Activated CD4-positive, alpha-beta memory T cell treated with anti-CD3 and anti-CD28 coated beads, Interleukin-2, amount 10 ng/mL, durations not matched to agents 7 days and 5 days (primary cell): ENCODE measurements around the gene RP9. TPM values are rescaled to one million over a fixed set of nuclear protein-coding genes. Genes with fewer than 3 reads are reported as not detected.
"Not testable (repeated sequence)": the region's sequence is repeated elsewhere in the genome, so short reads cannot be mapped to it uniquely, and the experiment has no call there.

Source experiments
- CTCF ChIA-PET: fragments of 350-600 bp; sonication (Branson Sonifier 250); formaldehyde crosslinking; loops from one replicate; lab custom pipeline; 2021; ENCODE audit warnings: antibody characterized with exemption, inconsistent platforms; lab: Charles Lee
- POLR2A ChIA-PET: fragments of 350-600 bp; sonication (Branson Sonifier 250); formaldehyde crosslinking; loops from one replicate; lab custom pipeline; 2021; ENCODE audit warnings: antibody characterized with exemption; lab: Charles Lee
- DNase-seq: peaks from one replicate; pipeline ENCODE4 v3.0.0-alpha.2; 2020
- H3K27ac Mint-ChIP-seq: one replicate; pipeline ENCODE4 v1.8.0; 2021; ENCODE audit warnings: mild to moderate bottlenecking, mixed read lengths
- H3K27me3 Mint-ChIP-seq: one replicate; pipeline ENCODE4 v1.8.0; 2021; ENCODE audit warnings: mixed read lengths
- H3K36me3 Mint-ChIP-seq: one replicate; pipeline ENCODE4 v1.8.0; 2021; ENCODE audit warnings: low read depth, mixed read lengths
- H3K4me1 Mint-ChIP-seq: one replicate; pipeline ENCODE4 v1.8.0; 2021; ENCODE audit warnings: mixed read lengths
- H3K4me3 Mint-ChIP-seq: one replicate; pipeline ENCODE4 v1.8.0; 2021; ENCODE audit warnings: mild to moderate bottlenecking, mixed read lengths
- H3K9me3 Mint-ChIP-seq: one replicate; pipeline ENCODE4 v1.8.0; 2021; ENCODE audit warnings: mixed read lengths
- total RNA-seq, 2 experiments: library from RNA; stranded (reverse); gene quantifications; one replicate each; pipeline ENCODE4 v1.2.3, GENCODE V29; 2021

Gene RP9
- total RNA-seq, 2 experiments from 2014 or later = 9.7 to 11.5 TPM

GRCh38 chr7:33099154-33099940, 9.9 kb downstream of the RP9 start:
- Mint-ChIP-seq H3K4me1 (peaks cover 3% of the 10 kb centered on the region), H3K27ac (no peak overlapping the region), H3K36me3 (peaks cover 54% of the 10 kb centered on the region), H3K4me3 (no peak overlapping the region), H3K27me3 (no peaks in the 10 kb centered on the region), H3K9me3 (no peaks in the 10 kb centered on the region)
- DNase-seq = no peak
- ChIA-PET CTCF (interaction anchor here (1.3 to 1.4 kb wide), 2 partner anchors 9 to 11 kb away, joined by 3 to 5 read pairs; partner anchors contain the start of gene RP9), POLR2A (no interaction called here)

DNA sequence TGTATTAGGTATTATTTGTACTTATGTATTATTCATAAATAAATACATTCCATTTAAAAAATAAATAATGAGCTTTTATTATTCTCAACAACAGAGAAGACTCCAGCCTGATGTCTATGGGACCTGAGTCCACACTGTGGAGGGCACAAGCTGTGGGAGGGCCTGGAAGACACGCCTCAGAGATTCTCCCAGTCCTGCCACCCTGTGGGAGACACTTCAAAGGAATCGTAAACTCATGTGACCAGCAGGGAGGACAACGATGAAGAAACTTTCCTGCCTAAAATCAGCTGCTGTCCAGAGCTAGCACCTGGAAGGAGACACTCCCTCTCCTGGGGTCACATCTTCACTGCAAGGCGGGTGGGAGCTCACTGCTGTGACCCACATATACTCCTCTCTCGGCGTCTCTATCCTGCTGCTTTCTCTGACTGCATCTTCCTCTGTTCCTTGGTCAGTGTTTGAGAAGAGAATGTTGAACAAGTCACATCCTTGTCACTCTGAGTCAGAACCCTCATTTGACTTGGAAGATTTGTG, 14.4 kb downstream of the RP9 start:
- POLR2A ChIA-PET, H3K27ac Mint-ChIP-seq, DNase-seq, H3K4me3 Mint-ChIP-seq, H3K4me1 Mint-ChIP-seq, H3K9me3 Mint-ChIP-seq, CTCF ChIA-PET, H3K27me3 Mint-ChIP-seq: not testable (repeated sequence)
- peaks cover 39% of the 10 kb centered on the region for H3K36me3 Mint-ChIP-seq

DNA sequence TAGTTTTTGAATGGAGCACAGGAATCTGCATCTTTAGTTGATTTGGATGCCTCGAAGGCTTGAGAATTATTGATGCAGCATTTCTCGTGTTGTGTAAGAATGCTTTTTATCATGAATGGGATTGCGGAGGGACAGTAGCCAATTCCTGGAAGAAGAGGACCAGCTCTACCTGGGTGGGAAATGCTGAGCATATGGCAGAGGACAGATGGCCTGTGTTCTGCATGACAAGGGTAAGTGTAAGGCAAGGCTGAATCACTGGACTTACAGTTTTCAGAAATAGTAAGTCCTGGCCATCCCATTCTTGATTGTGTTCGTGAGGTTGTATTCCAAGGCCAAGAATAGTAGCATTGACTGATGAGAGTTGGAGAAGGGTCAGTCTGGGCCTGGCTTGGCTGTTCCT, 15.9 kb downstream of the RP9 start:
- H3K9me3 Mint-ChIP-seq = no peaks in the 10 kb centered on the region
- H3K27me3 Mint-ChIP-seq = no peaks in the 10 kb centered on the region
- DNase-seq = no peak
- ChIA-PET POLR2A (no interaction called here), CTCF (no interaction called here)
- no peak overlapping the region for H3K4me3 Mint-ChIP-seq
- H3K27ac Mint-ChIP-seq = no peak overlapping the region
- H3K4me1 Mint-ChIP-seq = peaks cover 2% of the 10 kb centered on the region
- H3K36me3 Mint-ChIP-seq = peaks cover 29% of the 10 kb centered on the region

DNA sequence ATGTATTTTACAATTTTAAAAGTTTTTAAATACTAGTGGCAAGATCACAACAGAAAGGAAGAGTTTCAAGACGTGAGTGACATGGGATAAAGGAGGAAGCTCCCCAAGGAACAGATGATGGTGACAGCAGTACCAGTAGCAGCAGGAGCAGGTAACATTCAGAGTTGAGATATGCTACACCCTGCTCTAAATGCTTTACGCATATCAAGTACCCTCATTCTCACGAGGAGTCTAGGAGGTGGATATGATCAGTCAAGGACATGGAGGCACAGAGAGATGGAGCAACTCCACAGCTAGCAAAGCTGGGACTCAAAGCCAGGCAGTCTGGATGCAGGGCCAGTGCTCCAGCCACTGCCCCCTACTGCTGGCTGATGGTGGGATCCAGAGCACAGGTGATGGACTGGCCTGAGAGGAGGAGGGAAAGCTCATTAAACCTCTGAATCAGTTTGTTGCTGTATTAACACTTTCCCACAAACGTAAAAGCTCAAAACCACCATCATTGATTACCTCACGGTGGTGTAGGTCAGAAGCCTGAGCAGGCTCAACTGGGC, 17.5 kb downstream of the RP9 start:
- Mint-ChIP-seq H3K9me3 (no peaks in the 10 kb centered on the region), H3K27me3 (no peaks in the 10 kb centered on the region), H3K27ac (no peak overlapping the region), H3K4me3 (no peak overlapping the region), H3K4me1 (peaks cover 2% of the 10 kb centered on the region), H3K36me3 (peaks cover 21% of the 10 kb centered on the region)
- POLR2A ChIA-PET = interaction anchor here (1.0 kb wide), 1 partner anchor 67 kb away, joined by 3 read pairs; no protein-coding TSS in a partner anchor
- no peak for DNase-seq
- CTCF ChIA-PET = interaction anchor here (0.7 kb wide), 1 partner anchor 17 kb away, joined by 3 read pairs; no protein-coding TSS in a partner anchor

GRCh38 chr7:33091111-33091531, 18.1 kb downstream of the RP9 start:
- ChIA-PET CTCF (interaction anchor here (0.7 kb wide), 1 partner anchor 17 kb away, joined by 3 read pairs; no protein-coding TSS in a partner anchor), POLR2A (no interaction called here)
- H3K4me3 Mint-ChIP-seq = no peak overlapping the region
- H3K36me3 Mint-ChIP-seq = peaks cover 16% of the 10 kb centered on the region
- no peak for DNase-seq
- peaks cover 2% of the 10 kb centered on the region for H3K4me1 Mint-ChIP-seq
- no peaks in the 10 kb centered on the region for H3K9me3 Mint-ChIP-seq
- no peaks in the 10 kb centered on the region for H3K27me3 Mint-ChIP-seq
- no peak overlapping the region for H3K27ac Mint-ChIP-seq

DNA sequence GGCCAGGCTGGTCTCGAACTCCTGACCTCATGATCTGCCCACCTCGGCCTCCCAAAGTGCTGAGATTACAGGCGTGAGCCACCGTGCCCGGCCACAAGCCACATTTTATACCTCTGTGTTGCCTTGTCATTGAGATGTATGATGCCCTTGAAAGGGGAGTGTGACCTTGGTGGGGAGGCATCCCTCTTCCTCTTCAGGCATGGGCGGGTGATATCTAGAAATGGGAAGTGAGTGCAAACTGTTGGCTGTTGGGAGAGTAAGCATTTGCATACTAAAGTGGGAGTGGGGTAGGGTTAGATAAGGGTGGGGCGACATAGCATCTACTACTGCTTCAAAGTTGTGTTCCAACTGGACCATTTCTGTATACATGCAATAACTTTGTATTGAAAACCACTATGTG, 20.1 kb downstream of the RP9 start:
- Mint-ChIP-seq H3K36me3 (peaks cover 6% of the 10 kb centered on the region), H3K4me3 (no peak overlapping the region), H3K9me3 (no peaks in the 10 kb centered on the region), H3K4me1 (peaks cover 2% of the 10 kb centered on the region), H3K27me3 (no peaks in the 10 kb centered on the region), H3K27ac (no peak overlapping the region)
- POLR2A ChIA-PET = no interaction called here
- no peak for DNase-seq
- CTCF ChIA-PET = no interaction called here

GRCh38 chr7:33087858-33088257, 21.3 kb downstream of the RP9 start:
- peaks cover 3% of the 10 kb centered on the region for H3K36me3 Mint-ChIP-seq
- peaks cover 1% of the 10 kb centered on the region for H3K4me1 Mint-ChIP-seq
- ChIA-PET CTCF (no interaction called here), POLR2A (no interaction called here)
- no peak for DNase-seq
- H3K27me3 Mint-ChIP-seq = peaks cover 2% of the 10 kb centered on the region
- no peaks in the 10 kb centered on the region for H3K9me3 Mint-ChIP-seq
- no peak overlapping the region for H3K27ac Mint-ChIP-seq
- H3K4me3 Mint-ChIP-seq = no peak overlapping the region

GRCh38 chr7:33087356-33087755, 21.8 kb downstream of the RP9 start:
- Mint-ChIP-seq H3K4me3 (no peak overlapping the region), H3K9me3 (no peaks in the 10 kb centered on the region), H3K27me3 (peaks cover 4% of the 10 kb centered on the region), H3K4me1 (no peaks in the 10 kb centered on the region), H3K27ac (no peak overlapping the region), H3K36me3 (no peaks in the 10 kb centered on the region)
- ChIA-PET POLR2A (no interaction called here), CTCF (no interaction called here)
- no peak for DNase-seq

DNA sequence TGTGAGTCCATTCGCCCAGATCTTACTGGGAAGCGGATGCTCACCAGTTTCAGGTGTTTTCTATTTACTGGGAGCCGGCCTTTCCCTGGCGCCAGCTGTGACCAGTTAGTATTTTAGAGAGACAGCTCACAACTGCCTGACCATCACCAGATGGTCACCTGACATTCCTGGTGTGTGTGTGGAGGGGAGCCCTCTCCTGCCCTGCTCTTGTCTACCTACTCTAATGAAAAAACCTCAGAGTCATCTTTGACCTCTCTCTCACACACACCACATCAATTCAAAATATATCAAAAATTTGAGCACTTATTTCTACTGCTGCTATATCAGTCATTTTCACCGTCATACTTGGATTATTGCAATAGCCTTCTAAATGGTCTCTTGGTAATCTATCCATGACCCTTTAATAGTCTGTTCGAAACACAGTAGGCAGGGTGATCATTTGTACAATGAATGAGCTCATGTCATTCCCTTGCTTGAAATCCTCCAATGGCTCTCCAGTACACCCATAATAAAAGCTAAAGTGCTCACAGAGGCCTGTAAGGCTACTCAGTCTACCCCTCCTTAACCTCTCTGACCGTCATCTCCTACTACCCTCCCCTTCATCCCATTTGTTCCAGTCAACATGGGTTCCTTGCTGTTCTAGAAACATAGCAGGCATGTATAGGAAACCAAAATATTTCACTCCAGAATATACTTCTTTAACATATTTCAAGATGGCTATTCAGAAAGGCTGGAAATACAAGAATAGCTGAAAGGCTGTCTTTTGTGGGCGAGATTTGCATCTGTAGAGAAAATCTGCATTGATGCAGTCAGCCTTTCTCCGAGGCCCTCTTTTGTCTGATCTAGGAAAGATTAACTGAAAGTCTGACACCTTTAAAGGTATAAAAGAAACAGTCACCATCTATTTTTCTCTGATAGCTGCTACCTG, 29.2 kb downstream of the RP9 start:
- H3K36me3 Mint-ChIP-seq = no peaks in the 10 kb centered on the region
- ChIA-PET POLR2A (no interaction called here), CTCF (interaction anchor here (0.6 kb wide), 1 partner anchor 30 kb away, joined by 3 read pairs; no protein-coding TSS in a partner anchor)
- no peak overlapping the region for H3K27ac Mint-ChIP-seq
- no peak overlapping the region for H3K4me3 Mint-ChIP-seq
- H3K4me1 Mint-ChIP-seq = peaks cover 14% of the 10 kb centered on the region
- DNase-seq = no peak
- H3K27me3 Mint-ChIP-seq = peaks cover 19% of the 10 kb centered on the region
- H3K9me3 Mint-ChIP-seq = no peaks in the 10 kb centered on the region

GRCh38 chr7:33079096-33079495, 30.1 kb downstream of the RP9 start:
- H3K27ac Mint-ChIP-seq = no peak overlapping the region
- ChIA-PET CTCF (no interaction called here), POLR2A (no interaction called here)
- no peaks in the 10 kb centered on the region for H3K9me3 Mint-ChIP-seq
- no peaks in the 10 kb centered on the region for H3K36me3 Mint-ChIP-seq
- no peak overlapping the region for H3K4me3 Mint-ChIP-seq
- DNase-seq = no peak
- H3K27me3 Mint-ChIP-seq = peaks cover 22% of the 10 kb centered on the region
- peaks cover 14% of the 10 kb centered on the region for H3K4me1 Mint-ChIP-seq

- POLR2A ChIA-PET = interaction anchor here (1.1 kb wide), 1 partner anchor 14 kb away, joined by 5 read pairs; the partner anchor contains the start of gene NT5C3A
- peaks cover 14% of the 10 kb centered on the region for H3K4me1 Mint-ChIP-seq
- H3K27ac Mint-ChIP-seq = no peak overlapping the region
- peaks cover 23% of the 10 kb centered on the region for H3K27me3 Mint-ChIP-seq
- CTCF ChIA-PET = no interaction called here
- H3K36me3 Mint-ChIP-seq = no peaks in the 10 kb centered on the region
- no peaks in the 10 kb centered on the region for H3K9me3 Mint-ChIP-seq
- DNase-seq = no peak
- no peak overlapping the region for H3K4me3 Mint-ChIP-seq
These were observed 32.5 kb downstream of the RP9 start for GRCh38 chr7:33076737-33077136.

DNA sequence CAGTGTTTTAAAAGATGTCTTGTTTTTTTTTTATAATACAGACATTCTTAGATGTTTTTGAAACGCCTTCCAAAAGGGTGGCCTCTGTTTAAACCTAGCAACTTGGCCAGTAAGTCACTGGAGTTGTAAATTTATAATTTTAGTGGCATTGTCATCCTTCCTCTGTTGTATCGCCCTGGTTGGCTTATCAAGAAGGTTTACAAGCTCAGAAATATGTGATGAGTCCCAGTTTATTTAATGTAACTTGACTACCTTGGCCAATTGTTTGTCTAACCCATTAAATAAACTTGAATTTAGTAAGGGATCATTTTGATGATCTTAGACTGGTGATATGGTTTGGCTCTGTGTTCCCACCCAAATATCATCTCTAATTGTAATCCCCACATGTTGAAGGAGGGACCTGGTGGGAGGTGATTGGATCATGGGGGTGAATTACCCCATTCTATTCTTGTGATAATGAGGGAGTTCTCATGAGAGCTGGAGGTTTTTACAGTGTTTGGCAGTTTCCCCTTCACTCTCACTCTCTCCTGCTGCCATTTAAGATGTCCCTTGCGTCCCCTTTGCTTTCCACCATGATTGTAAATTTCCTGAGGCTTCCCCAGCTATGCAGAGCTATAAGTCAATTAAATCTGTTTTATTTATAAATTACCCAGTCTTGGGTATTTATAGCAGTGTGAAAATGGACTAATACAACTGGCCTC, 33.2 kb downstream of the RP9 start:
- CTCF ChIA-PET = no interaction called here
- no peaks in the 10 kb centered on the region for H3K36me3 Mint-ChIP-seq
- peaks cover 20% of the 10 kb centered on the region for H3K27me3 Mint-ChIP-seq
- POLR2A ChIA-PET = no interaction called here
- H3K4me3 Mint-ChIP-seq = no peak overlapping the region
- no peak overlapping the region for H3K27ac Mint-ChIP-seq
- H3K4me1 Mint-ChIP-seq = peaks cover 14% of the 10 kb centered on the region
- DNase-seq = no peak
- H3K9me3 Mint-ChIP-seq = peaks cover 3% of the 10 kb centered on the region
